Stimulated activated naive CD4-positive, alpha-beta T cell (primary cell): ENCODE data around the gene RIMKLB.

ENCODE experiments used
- DNase-seq, 6 experiments: peaks; one replicate each; lab custom pipeline; 2025; lab: John Stamatoyannopoulos, UW

Gene RIMKLB, protein sequence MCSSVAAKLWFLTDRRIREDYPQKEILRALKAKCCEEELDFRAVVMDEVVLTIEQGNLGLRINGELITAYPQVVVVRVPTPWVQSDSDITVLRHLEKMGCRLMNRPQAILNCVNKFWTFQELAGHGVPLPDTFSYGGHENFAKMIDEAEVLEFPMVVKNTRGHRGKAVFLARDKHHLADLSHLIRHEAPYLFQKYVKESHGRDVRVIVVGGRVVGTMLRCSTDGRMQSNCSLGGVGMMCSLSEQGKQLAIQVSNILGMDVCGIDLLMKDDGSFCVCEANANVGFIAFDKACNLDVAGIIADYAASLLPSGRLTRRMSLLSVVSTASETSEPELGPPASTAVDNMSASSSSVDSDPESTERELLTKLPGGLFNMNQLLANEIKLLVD

DNA sequence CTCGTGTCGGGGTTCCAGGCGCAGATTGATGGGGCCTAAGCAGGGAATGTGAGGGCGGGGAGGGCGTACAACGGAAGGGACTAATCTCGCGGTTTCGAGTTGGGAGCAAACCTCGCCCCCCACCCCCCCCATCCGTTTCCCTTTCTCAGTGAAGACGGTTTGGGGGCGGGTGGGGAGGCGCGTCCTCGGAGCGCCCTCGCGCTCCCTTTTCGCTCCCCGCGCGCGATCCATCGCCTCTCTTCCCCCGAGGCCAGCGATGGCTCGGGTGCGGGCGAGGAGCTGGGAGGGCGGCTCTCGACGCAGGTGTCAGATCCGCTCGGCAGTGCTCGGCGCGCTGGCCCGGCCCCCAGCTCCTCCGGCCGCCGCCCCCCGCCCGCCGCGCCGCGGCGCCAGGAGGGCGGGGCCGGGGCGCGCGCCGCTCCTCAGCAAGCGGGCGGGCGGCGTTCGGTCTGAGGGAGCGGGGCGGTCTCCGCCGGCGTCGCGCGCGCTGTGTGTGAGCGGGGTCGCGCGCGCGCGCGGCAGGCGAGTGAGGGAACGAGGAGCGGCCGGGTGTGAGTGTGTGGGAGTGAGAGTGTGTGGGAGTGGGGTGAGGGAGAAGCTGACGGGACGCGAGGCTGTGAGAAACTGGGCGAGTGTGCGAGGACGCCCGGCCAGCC, at the start of gene RIMKLB:
Gene RIMKLB, plus strand, starts transcription at position 516 of the 656 bp plus-strand sequence. CDS start 15,876 bp downstream, outside the sequence.
- peak; percentile 55 to 77 (median 72) for DNase-seq

DNA sequence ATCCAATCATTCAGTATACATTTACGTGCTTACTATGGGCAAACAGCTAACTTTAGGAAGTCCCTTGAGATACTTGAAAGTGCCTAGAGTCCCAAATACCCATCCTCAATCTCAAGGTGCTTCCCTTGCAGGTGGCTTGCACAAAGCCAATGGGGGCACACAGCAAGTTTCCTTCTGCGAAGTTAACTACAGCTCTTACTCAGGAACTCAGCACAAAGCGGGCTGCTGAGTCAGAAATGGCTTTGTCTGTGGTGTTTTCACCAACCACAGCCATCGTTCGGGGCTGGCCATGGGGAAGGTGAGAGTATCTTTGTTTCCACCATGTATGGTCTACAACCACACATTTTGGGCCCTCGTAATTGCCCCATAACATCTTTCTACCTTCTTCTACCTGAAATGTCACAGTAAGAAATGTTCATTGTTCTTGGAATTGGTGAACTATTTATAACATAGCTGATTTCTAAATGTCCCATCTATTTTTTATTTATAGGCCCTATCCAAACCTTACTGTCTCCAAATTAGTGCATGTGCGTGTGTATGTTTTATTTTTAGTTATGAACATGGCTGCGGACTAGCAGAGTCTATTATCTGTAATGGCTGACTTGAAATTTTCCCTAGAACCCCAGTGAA, 49.1 kb upstream of the RIMKLB start:
- DNase-seq = no peak

DNA sequence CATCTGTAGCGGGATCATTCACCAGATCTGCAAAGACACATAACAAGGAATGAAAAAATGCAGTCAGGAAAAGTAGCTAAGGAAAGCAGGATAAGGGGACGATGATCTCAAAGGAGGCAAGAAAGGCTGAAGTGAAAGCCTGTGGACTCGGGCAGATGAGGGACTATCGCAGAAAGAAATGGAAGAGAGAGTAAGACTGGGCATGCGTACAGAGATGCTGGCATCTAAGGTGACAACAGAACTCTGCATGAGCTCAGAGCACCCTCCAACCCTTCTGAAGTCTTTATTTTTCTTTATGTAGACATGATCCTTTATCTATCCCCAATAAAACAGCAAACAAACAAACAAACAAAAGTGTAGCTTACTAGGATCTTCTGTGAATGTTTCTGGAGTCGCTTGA, 42.4 kb upstream of the RIMKLB start:
- no peak for DNase-seq

DNA sequence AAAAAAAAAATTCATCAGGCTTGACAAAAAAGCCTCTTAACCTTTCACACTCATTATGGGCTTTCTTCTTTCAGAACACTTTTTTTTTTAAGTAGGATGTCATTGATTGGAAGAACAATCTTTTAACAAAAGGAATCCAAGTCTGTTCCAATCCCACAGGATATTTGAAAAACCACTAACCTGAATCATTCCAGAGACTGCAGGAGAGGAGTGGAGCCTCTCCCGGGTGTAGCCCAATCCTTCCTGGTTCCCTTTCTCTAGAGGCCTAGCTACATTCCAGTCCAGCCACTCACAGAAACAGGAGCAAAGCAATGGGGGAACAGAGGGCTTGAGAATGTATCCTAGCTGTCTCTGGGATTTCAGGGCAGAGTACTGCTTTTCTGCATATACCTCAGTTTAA, 39.4 kb upstream of the RIMKLB start:
- DNase-seq = no peak

DNA sequence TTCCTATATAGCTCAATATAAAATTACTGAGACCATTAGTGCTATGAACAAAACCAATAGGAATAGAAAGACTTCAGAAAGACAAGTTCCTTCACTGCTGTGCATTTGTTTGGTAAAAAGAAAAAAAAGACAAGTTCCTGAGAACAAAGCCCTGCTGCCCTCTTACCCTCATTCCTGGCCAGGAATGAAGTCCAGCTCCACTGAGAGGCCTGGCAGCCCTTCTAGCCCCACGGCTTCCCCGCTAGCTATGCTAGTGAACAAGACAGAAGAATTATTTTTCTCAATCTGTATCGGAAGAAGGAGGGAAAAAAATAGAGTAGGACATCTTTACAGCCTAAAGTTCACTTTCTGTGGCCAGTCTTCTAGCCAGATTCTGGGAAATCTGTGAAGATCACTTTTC, 36.8 kb upstream of the RIMKLB start:
- no peak for DNase-seq

DNA sequence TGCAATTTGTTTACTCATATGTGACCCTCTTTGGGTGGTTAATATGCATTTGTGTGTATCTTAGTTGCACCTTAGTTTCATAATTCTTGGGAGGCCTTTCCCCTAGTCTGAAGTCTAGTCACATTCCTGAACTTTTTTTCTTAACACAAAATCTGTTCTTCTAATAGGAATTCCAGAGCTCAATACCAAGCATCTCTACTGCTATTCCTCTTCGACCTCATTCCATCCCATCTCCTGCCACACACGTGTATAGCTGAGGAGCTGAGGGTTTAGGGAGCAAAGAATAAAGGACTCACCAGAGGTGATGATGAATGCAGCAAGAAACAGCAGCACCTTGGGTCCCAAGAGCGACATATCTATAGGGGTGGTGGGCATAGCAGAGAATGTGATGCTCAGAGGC, 36.0 kb upstream of the RIMKLB start:
- DNase-seq = no peak

DNA sequence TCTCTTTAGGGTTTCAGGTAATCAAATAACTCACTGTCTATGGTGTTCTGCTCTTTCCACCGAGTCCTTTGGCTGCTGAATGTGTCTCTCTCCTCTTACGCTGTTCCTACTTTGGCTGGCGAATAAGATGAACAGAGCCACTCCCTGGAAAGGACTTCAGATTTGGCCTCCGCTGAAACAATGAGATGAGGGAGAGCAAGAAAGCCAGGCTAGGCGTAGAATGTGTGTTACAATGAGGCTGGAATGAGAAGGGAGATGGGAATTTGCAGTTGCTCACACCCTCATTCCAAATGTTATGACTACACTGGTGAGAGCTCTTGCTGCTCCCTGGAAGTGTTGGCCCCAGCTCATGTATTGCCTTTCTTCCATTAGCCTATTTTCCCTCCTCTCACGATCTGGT, 35.2 kb upstream of the RIMKLB start, which contains the start of gene MFAP5:
Gene MFAP5, minus strand, starts transcription at position 234 of the 400 bp plus-strand sequence. CDS start 722 bp downstream, outside the sequence.
- no peak for DNase-seq

DNA sequence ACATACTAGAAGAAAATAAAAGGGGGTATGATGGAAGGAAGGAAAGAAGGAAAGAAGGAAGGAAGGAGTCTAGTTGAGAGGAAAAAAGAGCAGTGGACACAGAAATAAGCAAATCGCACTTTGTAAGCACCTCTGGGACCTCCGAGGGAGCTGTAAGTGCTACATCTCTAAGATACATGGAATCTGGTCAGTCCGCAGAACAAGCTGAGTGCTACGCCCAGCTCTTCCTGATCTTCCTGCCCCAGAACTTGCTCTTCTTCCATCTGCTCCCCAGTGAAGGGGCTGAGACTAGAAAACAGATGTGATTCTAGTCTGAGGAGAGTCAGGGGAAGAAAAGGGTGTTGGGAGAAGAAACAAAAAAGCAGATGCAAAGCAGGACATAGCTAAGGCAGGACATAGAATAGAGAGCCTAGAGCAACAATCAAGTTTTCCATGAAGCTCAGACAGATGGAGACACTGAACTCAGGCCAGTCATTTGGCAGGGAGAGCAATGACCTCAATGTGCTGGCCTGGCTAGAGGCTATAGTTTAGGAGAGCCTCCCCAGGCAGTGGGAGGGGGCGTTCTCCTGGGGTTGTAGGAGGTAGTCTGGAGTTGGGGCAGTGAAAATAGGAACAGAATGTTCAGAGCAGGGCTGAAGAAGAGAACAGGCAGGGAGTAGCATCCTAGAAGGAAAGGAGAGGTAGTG, 33.4 kb upstream of the RIMKLB start:
- no peak for DNase-seq

DNA sequence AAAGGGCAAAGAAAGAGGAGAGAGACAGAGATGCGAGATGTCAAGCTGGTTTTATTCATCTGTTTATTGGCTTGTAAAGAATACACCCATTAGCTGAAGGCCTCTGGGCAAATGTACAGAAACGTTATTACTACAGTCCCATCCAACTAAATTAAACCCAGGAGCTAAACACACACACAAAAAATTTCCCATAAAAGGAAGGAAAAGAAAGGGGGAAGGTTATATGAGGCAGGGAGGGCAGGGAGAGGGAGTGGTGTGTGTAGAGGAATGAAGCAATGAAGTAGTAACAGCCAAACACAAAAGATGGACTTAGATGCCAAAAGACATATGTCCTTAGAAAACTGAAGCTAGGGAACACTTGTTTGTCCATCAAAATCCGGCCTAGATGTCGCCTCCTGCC, 32.0 kb upstream of the RIMKLB start:
- no peak for DNase-seq

DNA sequence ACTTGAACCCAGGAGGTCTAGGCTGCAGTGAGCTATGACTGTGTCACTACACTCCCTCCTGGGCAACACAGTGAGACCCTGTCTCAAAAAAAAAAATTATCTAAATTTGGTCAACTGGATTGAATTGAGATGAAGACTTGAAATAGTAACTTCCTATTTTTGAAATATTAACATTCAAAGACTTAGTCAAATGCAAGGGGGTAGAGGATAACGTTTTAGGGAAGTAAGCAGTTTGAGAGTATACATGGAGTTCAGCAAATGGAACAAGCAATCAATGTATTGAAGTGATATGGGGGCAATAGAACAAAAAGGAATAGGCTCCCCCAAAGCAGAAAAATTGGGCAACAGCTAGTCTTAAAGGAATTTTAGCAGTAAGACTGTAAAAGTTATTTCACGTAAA, 30.5 kb upstream of the RIMKLB start:
- no peak for DNase-seq

DNA sequence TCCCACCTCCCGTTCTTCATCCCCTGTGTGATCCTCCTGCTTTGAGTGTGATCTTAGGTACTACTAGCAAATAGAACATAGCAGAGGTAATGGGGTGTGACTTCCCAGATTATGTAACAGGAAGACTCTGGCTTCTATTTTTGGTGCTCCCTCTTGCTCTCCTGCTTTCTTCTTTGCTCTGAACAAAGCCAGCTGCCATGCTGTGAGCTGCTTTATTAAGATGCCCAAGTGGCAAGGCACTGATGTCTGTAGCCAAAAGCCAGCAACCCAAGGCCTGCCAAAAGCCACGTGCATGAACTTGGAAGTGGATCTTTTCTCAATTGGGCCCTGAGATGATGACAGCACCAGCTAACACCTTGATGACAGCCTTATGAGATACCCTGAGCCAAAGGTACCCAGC, 29.4 kb upstream of the RIMKLB start:
- no peak for DNase-seq

DNA sequence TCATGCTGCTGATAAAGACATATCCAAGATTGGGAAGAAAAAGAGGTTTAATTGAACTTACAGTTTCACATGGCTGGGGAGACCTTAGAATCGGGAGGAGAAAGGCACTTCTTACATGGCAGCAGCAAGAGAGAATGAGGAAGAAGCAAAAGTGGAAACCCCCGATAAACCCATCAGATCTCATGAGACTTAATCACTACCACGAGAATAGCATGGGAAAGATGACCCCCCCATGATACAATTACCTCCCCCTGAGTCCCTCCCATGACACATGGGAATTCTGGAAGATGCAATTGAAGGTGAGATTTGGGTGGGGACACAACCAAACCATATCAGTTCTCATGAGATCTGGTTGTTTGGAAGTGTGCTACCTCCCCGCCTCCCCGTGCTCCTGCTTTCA, 25.4 kb upstream of the RIMKLB start:
- DNase-seq = no peak

DNA sequence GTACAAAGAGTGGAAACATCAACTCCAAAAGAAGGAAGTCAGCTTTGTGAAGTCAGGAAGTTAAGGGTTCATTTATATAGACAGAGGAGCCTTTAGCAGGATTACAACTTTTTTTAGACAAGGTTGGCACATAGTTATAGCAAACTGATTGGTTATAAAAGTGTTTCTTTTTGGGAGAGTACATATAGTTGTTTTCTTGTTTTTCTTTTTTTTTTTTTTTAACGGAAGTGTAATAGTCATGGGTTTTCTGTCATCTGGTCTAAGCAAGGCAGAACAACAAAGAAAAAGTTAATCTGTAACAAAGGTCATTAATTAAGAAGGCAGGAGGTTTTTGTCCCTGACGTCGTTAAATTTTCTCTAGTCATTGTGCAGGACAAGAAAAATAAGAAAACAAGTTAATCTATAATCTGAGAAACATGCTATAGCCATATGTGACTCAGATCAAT, 22.2 kb upstream of the RIMKLB start:
- no peak for DNase-seq

DNA sequence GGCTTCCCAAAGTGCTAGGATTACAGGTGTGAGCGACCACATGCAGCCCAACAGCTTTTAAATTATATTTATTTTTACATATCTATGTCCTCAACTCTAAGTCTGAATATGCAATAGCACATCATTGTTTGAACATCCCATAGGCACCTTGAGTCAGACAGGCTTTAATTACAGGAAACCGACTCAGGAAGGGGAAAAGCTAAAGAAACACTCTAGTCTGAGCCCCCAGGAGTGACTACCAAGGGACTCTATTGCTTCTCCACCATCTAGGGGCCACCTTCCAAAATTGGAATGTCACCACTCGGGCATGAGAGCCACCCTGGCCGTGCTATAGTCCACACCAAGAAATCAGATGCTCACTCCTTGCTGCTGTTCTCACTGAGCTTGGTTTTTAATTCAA, 21.1 kb upstream of the RIMKLB start:
- no peak for DNase-seq

DNA sequence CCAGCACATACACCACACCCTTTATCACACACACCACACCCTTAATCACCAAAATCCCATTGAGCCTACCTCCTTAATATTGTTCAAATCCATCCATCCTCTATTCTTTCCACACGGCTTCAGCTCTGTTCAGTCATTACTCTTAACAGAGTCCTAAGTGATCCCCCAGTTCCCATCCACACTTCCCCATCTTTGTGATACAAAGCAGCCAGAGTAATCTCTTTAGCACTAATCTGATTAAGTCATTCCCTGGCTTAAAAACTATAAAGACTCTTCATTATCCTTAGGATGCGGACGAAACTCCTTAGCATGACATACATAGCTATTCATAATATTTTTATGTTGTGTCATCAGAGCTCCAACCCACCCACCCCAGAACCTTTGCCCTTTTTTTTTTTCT, 20.4 kb upstream of the RIMKLB start:
- no peak for DNase-seq

DNA sequence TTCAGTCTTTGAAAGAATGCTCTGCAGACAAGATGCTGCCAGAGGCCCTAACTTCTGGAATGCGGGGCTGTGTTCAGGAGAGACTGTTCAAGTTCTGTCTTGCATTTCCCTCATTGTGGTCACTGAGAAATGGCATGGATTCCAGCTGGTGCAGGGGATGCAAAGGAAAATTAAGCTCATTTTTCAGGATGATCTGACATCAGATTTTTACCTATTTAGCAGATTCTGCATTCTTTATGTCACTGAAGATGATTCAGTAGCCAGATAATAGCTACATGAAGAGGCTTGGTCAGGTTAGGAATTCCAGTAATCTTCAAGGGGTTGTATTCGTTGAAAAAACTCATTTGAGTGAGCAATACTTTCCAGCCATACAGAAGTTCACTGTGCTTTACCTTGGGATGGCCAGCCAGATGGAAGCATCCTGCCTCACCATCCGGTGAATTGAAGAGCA, 19.1 kb upstream of the RIMKLB start:
- no peak for DNase-seq

DNA sequence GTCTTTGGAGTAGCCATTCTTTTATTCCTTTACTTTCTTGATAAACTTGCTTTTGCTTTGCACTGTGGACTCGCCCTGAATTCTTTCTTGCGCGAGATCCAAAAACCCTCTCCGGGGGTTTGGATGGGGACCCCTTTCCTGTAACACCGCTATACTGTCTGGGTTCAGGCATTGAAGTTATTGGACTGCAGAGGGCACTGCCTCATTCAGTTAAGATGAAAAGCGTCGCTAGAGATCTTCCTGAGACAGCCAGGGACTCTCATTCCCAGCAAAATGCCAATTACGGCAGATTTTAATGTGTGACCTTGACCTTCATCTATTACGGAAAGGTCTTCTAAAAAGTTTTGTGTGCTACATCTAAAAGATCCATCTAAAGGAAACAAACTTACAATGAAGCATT, 17.3 kb upstream of the RIMKLB start:
- DNase-seq = no peak

DNA sequence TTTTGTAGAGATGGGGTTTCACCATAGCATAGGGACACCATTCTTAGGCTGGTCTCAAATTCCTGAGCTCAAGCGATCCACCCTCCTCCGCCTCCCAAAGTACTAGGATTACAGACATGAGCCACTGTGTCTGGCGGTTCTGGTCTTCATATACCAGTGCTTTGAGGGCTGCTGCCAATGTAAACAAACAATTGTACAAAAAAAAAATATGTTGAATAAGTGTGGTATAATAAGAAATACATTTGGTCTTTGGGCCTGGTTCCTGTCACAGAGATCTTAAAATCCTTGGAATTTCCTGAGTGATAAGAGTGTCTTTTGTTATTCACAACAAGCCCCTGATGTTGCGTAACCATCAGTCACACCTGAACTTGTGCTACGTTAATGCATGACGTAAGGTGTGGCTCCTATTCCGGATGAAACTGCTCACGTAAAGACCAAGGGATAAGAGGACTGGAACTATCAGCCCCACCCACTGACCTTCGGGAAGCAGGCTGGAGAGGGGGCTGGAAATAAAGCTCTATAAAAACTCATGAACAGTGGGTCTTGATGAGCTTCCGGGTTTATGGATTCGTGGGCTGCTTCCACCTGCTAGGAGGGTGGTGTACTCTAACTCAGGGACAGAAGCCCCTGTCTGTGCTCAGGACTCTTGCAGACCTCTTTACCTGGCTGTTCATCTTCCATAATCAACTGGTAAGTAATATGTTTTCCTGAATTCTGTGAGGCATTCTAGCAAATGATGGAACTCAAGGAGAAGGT, 16.5 kb upstream of the RIMKLB start:
- DNase-seq = no peak

DNA sequence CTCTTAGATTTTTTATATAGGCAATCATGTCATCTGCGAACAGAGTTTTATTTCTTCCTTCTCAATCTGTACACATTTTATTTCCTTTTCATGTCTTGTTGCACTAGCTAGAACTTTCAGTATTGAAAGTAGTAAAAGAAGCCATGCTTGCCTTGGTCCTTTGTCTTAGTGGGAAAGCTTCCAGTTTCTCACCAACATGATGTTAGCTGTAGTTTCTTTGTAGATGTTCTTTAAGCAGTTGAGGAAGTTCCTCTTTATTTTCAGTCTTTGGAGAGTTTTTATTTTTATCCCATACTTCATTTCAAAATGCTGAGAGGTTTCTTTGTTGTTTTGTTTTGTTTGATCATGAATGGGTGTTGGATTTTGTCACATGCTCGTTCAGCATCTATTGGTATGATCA, 12.7 kb upstream of the RIMKLB start:
- DNase-seq = no peak

DNA sequence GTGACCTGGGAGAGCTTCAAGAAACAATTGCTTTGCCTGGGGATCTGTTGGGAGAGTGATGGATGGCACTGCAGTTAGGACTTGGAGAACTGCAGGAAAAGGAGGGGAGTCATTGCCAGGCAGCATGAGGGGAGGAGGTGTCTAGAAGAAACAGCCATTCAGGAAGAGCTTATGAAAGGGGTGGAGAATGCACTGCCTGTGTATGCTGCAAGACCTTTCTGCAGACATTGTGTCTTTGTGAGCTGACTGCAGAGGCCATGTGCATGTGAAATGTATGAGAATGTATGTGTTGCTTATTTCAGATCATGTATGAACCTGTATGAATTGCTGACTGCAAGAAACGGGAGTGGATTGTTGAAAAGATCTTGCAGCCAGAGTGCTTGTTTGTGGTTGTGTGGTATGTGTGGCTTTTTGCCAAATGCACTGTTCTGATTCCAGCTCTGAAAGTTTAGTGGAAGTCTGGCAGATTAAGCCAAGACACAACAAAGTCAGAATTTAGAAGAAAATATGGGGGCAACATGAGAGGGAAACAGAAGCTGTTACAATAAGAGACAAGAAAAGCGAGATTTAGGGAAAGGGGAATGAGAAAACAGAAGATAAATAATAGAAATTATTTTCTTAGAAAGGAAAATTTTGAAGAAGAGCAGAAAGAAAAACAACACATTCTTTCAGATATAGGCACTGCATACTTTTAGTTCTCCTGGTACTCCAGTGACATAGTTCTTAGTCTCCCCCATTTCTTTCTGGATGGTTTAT, 9.8 kb upstream of the RIMKLB start:
- DNase-seq = peak in 1 of 6 experiments; percentile 4

DNA sequence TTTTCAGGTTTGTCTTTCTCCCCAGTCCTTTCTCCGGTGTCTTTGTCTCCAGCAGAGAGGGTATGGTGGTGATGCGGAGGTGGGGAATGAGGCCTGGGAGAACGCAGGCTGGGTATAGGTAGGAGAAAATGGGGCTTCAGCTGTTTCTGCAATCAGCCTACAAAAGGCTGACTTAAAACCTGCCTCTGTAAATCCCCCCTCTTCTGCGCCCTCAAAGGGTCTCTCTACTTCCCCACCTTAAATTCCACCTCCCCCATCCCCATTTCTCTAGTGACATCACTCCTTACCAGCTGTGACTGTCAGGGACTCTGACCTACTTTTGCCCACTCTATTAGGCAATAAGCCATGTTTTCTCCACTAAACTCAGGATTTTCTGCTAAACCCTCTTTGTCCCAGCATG, 8.1 kb upstream of the RIMKLB start:
- no peak for DNase-seq
